ENCODE measurements around the gene FAM81B. TPM values are rescaled to one million over a fixed set of nuclear protein-coding genes. Genes with fewer than 3 reads are reported as not detected.
A peak's percentile ranks its signal among the peaks of the same experiment; 100 is the strongest.

The FAM81B gene
- total RNA-seq, 8 experiments from 2014 or later: 0.50 to 46.3 (median 6.0) TPM; not detected in 4

GRCh38 chr5:95447961-95448360 is 56.8 kb downstream of the FAM81B start:
- WGBS, 10 experiments: 80 to 100% (median 100%) methylated on average over 1 of the region's 1 CpG; no CpG with 5 or more reads in 2 of the 10 experiments
- in situ Hi-C loops (cut with MboI; ENCODE audit: low pct_unique_long_range_greater_than_20kb in 2 of 9, low sequenced_read_pairs in 9 of 9, unreplicated experiment in 9 of 9): no loop called here
- no peak for ATAC-seq (replicated peaks in 6 of 8)

GRCh38 chr5:95448789-95449188 is 57.6 kb downstream of the FAM81B start:
- no peak overlapping the region for H3K27ac ChIP-seq
- in situ Hi-C loops (cut with MboI; ENCODE audit: low pct_unique_long_range_greater_than_20kb in 2 of 9, low sequenced_read_pairs in 9 of 9, unreplicated experiment in 9 of 9): no loop called here
- no peak overlapping the region for H3K4me3 ChIP-seq
- ATAC-seq (replicated peaks in 6 of 8): no peak
- peaks cover 0 to 5% of the 10 kb centered on the region in 2 donors for H3K4me1 ChIP-seq (replicated peaks in 1 of 2)

More at GRCh38 chr5:95447961-95448360, 56.8 kb downstream of the FAM81B start:
- Histone ChIP-seq H3K4me1 (replicated peaks in 1 of 2) (peaks cover 0 to 5% of the 10 kb centered on the region in 2 donors), H3K27ac (no peak overlapping the region), H3K4me3 (no peak overlapping the region)

GRCh38 chr5:95449460-95449859 is 58.3 kb downstream of the FAM81B start:
- no peak overlapping the region for H3K4me3 ChIP-seq
- peak in 3 of 8 experiments; percentile 11 to 34 (median 22) for ATAC-seq (replicated peaks in 6 of 8)
- no peak overlapping the region for H3K27ac ChIP-seq
- peaks cover 0 to 5% of the 10 kb centered on the region in 2 donors for H3K4me1 ChIP-seq (replicated peaks in 1 of 2)
- WGBS, 10 experiments: 29 to 100% (median 49%) methylated on average over 1 to 2 of the region's 2 CpGs; no CpG with 5 or more reads in 2 of the 10 experiments
- in situ Hi-C loops (cut with MboI; ENCODE audit: low pct_unique_long_range_greater_than_20kb in 2 of 9, low sequenced_read_pairs in 9 of 9, unreplicated experiment in 9 of 9): no loop called here

GRCh38 chr5:95454536-95454935 is 63.4 kb downstream of the FAM81B start:
- no peak for ATAC-seq (replicated peaks in 6 of 8)
- WGBS, 10 experiments: 79 to 100% (median 95%) methylated on average over 1 to 2 of the region's 2 CpGs; no CpG with 5 or more reads in 3 of the 10 experiments
- in situ Hi-C loops (cut with MboI; ENCODE audit: low pct_unique_long_range_greater_than_20kb in 2 of 9, low sequenced_read_pairs in 9 of 9, unreplicated experiment in 9 of 9): no loop called here
- H3K4me1 ChIP-seq (replicated peaks in 1 of 2): no peaks in the 10 kb centered on the region
- no peak overlapping the region for H3K27ac ChIP-seq
- H3K4me3 ChIP-seq: no peak overlapping the region

GRCh38 chr5:95460665-95461064 is 69.5 kb downstream of the FAM81B start:
- WGBS, 10 experiments: 82 to 100% (median 100%) methylated on average over 1 to 2 of the region's 2 CpGs; no CpG with 5 or more reads in 2 of the 10 experiments
- in situ Hi-C loops (cut with MboI; ENCODE audit: low pct_unique_long_range_greater_than_20kb in 2 of 9, low sequenced_read_pairs in 9 of 9, unreplicated experiment in 9 of 9): no loop called here
- Histone ChIP-seq H3K4me1 (replicated peaks in 1 of 2) (no peaks in the 10 kb centered on the region), H3K4me3 (no peak overlapping the region), H3K27ac (no peak overlapping the region)
- ATAC-seq (replicated peaks in 6 of 8): no peak

GRCh38 chr5:95471487-95471886 is 80.3 kb downstream of the FAM81B start:
- peak in 3 of 8 experiments; percentile 47 to 81 (median 69) for ATAC-seq (replicated peaks in 6 of 8)
- 100% methylated on average over 1 of the region's 1 CpG; no CpG with 5 or more reads in 9 of the 10 experiments for WGBS, 10 experiments
- no peaks in the 10 kb centered on the region for H3K4me1 ChIP-seq (replicated peaks in 1 of 2)
- H3K4me3 ChIP-seq: no peak overlapping the region
- no peak overlapping the region for H3K27ac ChIP-seq
- in situ Hi-C loops (cut with MboI; ENCODE audit: low pct_unique_long_range_greater_than_20kb in 2 of 9, low sequenced_read_pairs in 9 of 9, unreplicated experiment in 9 of 9): no loop called here

GRCh38 chr5:95471942-95472341 is 80.8 kb downstream of the FAM81B start:
- H3K27ac ChIP-seq: no peak overlapping the region
- in situ Hi-C loops (cut with MboI; ENCODE audit: low pct_unique_long_range_greater_than_20kb in 2 of 9, low sequenced_read_pairs in 9 of 9, unreplicated experiment in 9 of 9): no loop called here
- ATAC-seq (replicated peaks in 6 of 8): peak in 3 of 8 experiments; percentile 14 to 44 (median 21)
- H3K4me1 ChIP-seq (replicated peaks in 1 of 2): no peaks in the 10 kb centered on the region
- no peak overlapping the region for H3K4me3 ChIP-seq

- WGBS, 10 experiments: 90 to 100% (median 95%) methylated on average over 2 to 6 of the region's 7 CpGs; no CpG with 5 or more reads in 2 of the 10 experiments
- Histone ChIP-seq H3K4me3 (no peak overlapping the region), H3K27ac (no peak overlapping the region), H3K4me1 (replicated peaks in 1 of 2) (no peaks in the 10 kb centered on the region)
- no peak for ATAC-seq (replicated peaks in 6 of 8)
- in situ Hi-C loops (cut with MboI; ENCODE audit: low pct_unique_long_range_greater_than_20kb in 2 of 9, low sequenced_read_pairs in 9 of 9, unreplicated experiment in 9 of 9): loop anchor here in 1 of 9 experiments (25.0 kb wide), 1 partner anchor 197 kb away; the partner anchor contains the start of gene MCTP1
Measured at GRCh38 chr5:95484421-95484820, 93.3 kb downstream of the FAM81B start.

- Histone ChIP-seq H3K27ac (no peak overlapping the region), H3K4me3 (no peak overlapping the region), H3K4me1 (replicated peaks in 1 of 2) (no peaks in the 10 kb centered on the region)
- ATAC-seq (replicated peaks in 6 of 8): peak in 3 of 8 experiments; percentile 94 to 99 (median 98)
- in situ Hi-C loops (cut with MboI; ENCODE audit: low pct_unique_long_range_greater_than_20kb in 2 of 9, low sequenced_read_pairs in 9 of 9, unreplicated experiment in 9 of 9): loop anchor here in 1 of 9 experiments (25.0 kb wide), 1 partner anchor 199 kb away; the partner anchor contains the start of gene MCTP1
- 60 to 100% (median 100%) methylated on average over 1 of the region's 2 CpGs; no CpG with 5 or more reads in 7 of the 10 experiments for WGBS, 10 experiments
Measured at GRCh38 chr5:95486191-95486590, 95.0 kb downstream of the FAM81B start.

GRCh38 chr5:95487880-95488279 is 96.7 kb downstream of the FAM81B start:
- no peaks in the 10 kb centered on the region for H3K4me1 ChIP-seq (replicated peaks in 1 of 2)
- in situ Hi-C loops (cut with MboI; ENCODE audit: low pct_unique_long_range_greater_than_20kb in 2 of 9, low sequenced_read_pairs in 9 of 9, unreplicated experiment in 9 of 9): loop anchor here in 1 of 9 experiments (25.0 kb wide), 1 partner anchor 201 kb away; the partner anchor contains the start of gene MCTP1
- no peak overlapping the region for H3K4me3 ChIP-seq
- ATAC-seq (replicated peaks in 6 of 8): no peak
- H3K27ac ChIP-seq: no peak overlapping the region

Other genes starting within 250 kb of the FAM81B start
- 1 to 10 TPM; 1.3 to 8.3 (median 5.7) TPM for gene MCTP1, start 106.3 kb upstream of the FAM81B start, total RNA-seq
- gene SKIC3, start 163.6 kb downstream of the FAM81B start, total RNA-seq: 10 to 100 TPM; 57.6 to 83.5 (median 68.6) TPM
- gene ARSK, start 163.7 kb downstream of the FAM81B start, total RNA-seq: 1 to 10 TPM; 3.3 to 10.0 (median 4.9) TPM
- under 1 TPM in 7 of 8 experiments, not detected in 1; 0.14 to 0.85 (median 0.33) TPM for gene GPR150, start 228.7 kb downstream of the FAM81B start, total RNA-seq